ENCODE data around the gene TEKT1. TPM values are rescaled to one million over a fixed set of nuclear protein-coding genes. Genes with fewer than 3 reads are reported as not detected.
"Not testable (repeated sequence)": the region's sequence is repeated elsewhere in the genome, so short reads cannot be mapped to it uniquely, and the experiment has no call there.

TEKT1 gene
- polyA plus RNA-seq (not detected in 3 replicates), polyA minus RNA-seq (not detected in 3 replicates)
- polyA plus RNA-seq (2011; ENCODE audit: low read depth): not detected
- not detected in 2 replicates for polyA plus RNA-seq (2011; cell fraction: cytosol; rRNA removed)
- polyA plus RNA-seq (2011; cell fraction: nucleus; rRNA removed): not detected in 2 replicates
- polyA plus RNA-seq (2012; ENCODE audit: low replicate concordance): not detected in 2 replicates
- polyA minus RNA-seq (2011; cell fraction: cytosol; rRNA and poly(A)+ RNA removed): not detected
- not detected in 2 replicates for polyA minus RNA-seq (2011; cell fraction: nucleus; rRNA and poly(A)+ RNA removed)

DNA sequence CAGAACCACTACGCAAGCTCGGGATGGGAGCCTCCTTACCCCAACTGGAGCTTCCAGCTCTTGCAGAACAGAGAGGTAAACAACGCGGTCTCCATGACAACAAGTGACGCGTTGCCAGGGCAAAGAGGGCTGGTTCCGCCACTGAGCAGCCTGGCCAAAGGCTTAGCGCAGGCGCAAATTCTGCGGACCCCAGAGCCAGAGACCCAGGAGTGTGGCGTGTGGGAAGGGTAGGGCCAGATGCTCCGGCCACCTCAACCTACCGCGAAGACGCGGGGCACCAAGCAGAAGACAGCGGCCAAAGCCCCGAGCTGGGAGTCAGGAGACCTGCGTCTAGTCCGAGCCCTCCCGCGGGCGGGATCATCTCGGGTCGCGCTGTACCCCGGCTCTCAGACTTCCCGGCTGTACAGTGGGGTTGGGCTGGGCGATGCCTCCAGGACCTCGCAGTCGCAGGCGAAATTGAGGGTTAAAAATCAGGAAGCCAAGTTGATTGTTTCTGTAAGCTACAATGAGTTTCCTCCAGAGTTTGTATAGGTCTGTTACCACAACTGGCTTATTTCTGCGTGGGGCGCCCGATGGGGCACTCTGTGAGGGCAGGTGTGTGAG lies at the start of gene TEKT1:
TEKT1 (minus strand) TSS at position 69 of the 603 bp plus-strand sequence. CDS start 1,353 bp downstream, outside the sequence.
- FAIRE-seq (peak; percentile 75), DNase-seq (ENCODE audit: low read depth, low spot score) (no peak)
- Histone ChIP-seq H3K9me3 (ENCODE audit: control insufficient read depth, low read depth, low read length) (no peaks in the 10 kb centered on the region), H3K9me1 (ENCODE audit: control insufficient read depth, extremely low read depth, insufficient read depth, low read length) (no peaks in the 10 kb centered on the region), H3K27ac (ENCODE audit: control insufficient read depth, insufficient read depth, low read length) (no peak within 1 kb of the TSS), H3K4me1 (ENCODE audit: control insufficient read depth, extremely low read depth, insufficient read depth, low read length) (peaks cover 4% of the 10 kb centered on the region), H3K4me2 (ENCODE audit: control insufficient read depth, extremely low read depth, insufficient read depth, low read depth, low read length) (peak within 1 kb of the TSS; percentile 90), H3K27me3 (ENCODE audit: control insufficient read depth, extremely low read depth, insufficient read depth, low read length) (peaks cover 15% of the 10 kb centered on the region), H3K36me3 (ENCODE audit: control insufficient read depth in 2 of 2, extremely low read depth in 1 of 2, insufficient read depth in 2 of 2, low read length in 2 of 2) (no peaks in the 10 kb centered on the region), H4K20me1 (ENCODE audit: control insufficient read depth, extremely low read depth, insufficient read depth, low read length) (no peaks in the 10 kb centered on the region), H3K4me3 (ENCODE audit: control insufficient read depth in 2 of 3, extremely low read depth in 1 of 3, insufficient read depth in 2 of 3, low read depth in 1 of 3, low read length in 3 of 3) (peak within 1 kb of the TSS; percentile 47 to 71 (median 59)), H3K79me2 (ENCODE audit: control insufficient read depth, insufficient read depth, low read length) (no peaks in the 10 kb centered on the region), H3K9ac (ENCODE audit: control insufficient read depth, extremely low read depth, insufficient read depth, low read length) (peak within 1 kb of the TSS; percentile 49), H2AFZ (ENCODE audit: control insufficient read depth, low read length) (peak within 1 kb of the TSS; percentile 82)
- TF ChIP-seq, protein P1, sequence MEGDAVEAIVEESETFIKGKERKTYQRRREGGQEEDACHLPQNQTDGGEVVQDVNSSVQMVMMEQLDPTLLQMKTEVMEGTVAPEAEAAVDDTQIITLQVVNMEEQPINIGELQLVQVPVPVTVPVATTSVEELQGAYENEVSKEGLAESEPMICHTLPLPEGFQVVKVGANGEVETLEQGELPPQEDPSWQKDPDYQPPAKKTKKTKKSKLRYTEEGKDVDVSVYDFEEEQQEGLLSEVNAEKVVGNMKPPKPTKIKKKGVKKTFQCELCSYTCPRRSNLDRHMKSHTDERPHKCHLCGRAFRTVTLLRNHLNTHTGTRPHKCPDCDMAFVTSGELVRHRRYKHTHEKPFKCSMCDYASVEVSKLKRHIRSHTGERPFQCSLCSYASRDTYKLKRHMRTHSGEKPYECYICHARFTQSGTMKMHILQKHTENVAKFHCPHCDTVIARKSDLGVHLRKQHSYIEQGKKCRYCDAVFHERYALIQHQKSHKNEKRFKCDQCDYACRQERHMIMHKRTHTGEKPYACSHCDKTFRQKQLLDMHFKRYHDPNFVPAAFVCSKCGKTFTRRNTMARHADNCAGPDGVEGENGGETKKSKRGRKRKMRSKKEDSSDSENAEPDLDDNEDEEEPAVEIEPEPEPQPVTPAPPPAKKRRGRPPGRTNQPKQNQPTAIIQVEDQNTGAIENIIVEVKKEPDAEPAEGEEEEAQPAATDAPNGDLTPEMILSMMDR (optimal IDR thresholded peaks at IDR 0.05 in 1 of 3, IDR thresholded peaks at IDR 0.05 in 1 of 3, conservative IDR thresholded peaks at IDR 0.05 in 1 of 3; ENCODE audit: extremely low read depth in 1 of 3, insufficient read depth in 2 of 3, low read length in 3 of 3): no peak
- no peak for TF ChIP-seq EZH2 (IDR thresholded peaks at IDR 0.05; ENCODE audit: low read length)
- dilution Hi-C loops (cut with MboI; ENCODE audit: extremely low pct_ligation_motif_present, low sequenced_read_pairs): no loop called here

DNA sequence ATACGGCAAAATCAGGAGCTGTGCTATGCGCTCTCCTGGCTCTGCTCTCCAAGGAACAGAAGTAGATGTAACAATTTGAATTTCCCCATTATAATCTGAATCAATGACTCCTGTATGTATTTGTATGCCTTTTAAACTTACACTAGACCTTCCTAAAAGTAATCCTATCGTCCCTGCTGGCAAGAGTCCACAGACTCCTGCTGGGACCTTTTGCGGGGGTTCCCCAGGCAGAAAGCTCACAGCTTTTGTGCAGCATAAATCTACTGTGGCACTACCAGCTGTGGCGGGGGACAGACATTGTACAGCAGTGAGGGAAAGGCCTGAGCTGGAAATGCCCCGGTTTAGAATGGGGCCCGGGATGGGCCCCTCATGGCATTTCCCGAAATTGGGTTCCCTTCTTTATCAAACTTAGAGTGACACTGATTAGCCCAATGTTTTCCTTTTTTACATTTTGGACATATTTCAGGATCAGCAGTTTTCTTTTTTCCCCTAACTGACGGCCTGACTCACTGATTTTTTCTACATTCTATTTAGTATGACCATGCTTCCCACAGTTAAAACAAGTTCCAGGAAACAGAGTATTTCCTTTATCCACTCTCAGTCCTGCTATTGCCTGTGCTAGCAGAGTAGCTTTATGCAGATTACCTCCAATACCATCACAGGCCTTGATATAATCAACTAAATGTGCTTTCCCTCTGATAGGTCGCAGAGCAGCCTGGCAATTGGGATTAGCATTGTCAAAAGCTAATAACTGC lies 47.9 kb upstream of the TEKT1 start:
- DNase-seq (ENCODE audit: low read depth, low spot score); H3K27me3 ChIP-seq (ENCODE audit: control insufficient read depth, extremely low read depth, insufficient read depth, low read length); H3K9me3 ChIP-seq (ENCODE audit: control insufficient read depth, low read depth, low read length); dilution Hi-C loops (cut with MboI; ENCODE audit: extremely low pct_ligation_motif_present, low sequenced_read_pairs); FAIRE-seq; H3K9me1 ChIP-seq (ENCODE audit: control insufficient read depth, extremely low read depth, insufficient read depth, low read length); H3K79me2 ChIP-seq (ENCODE audit: control insufficient read depth, insufficient read depth, low read length); H4K20me1 ChIP-seq (ENCODE audit: control insufficient read depth, extremely low read depth, insufficient read depth, low read length); H3K4me3 ChIP-seq (ENCODE audit: control insufficient read depth in 2 of 3, extremely low read depth in 1 of 3, insufficient read depth in 2 of 3, low read depth in 1 of 3, low read length in 3 of 3); H2AFZ ChIP-seq (ENCODE audit: control insufficient read depth, low read length); H3K9ac ChIP-seq (ENCODE audit: control insufficient read depth, extremely low read depth, insufficient read depth, low read length); H3K27ac ChIP-seq (ENCODE audit: control insufficient read depth, insufficient read depth, low read length); H3K36me3 ChIP-seq (ENCODE audit: control insufficient read depth in 2 of 2, extremely low read depth in 1 of 2, insufficient read depth in 2 of 2, low read length in 2 of 2): not testable (repeated sequence)
- peaks cover 16% of the 10 kb centered on the region for H3K4me1 ChIP-seq (ENCODE audit: control insufficient read depth, extremely low read depth, insufficient read depth, low read length)
- peak overlapping the region; percentile 18 for H3K4me2 ChIP-seq (ENCODE audit: control insufficient read depth, extremely low read depth, insufficient read depth, low read depth, low read length)

- Histone ChIP-seq H3K4me1 (ENCODE audit: control insufficient read depth, extremely low read depth, insufficient read depth, low read length) (peaks cover 29% of the 10 kb centered on the region), H3K27ac (ENCODE audit: control insufficient read depth, insufficient read depth, low read length) (peak overlapping the region; percentile 56), H3K4me2 (ENCODE audit: control insufficient read depth, extremely low read depth, insufficient read depth, low read depth, low read length) (peak overlapping the region; percentile 37), H3K79me2 (ENCODE audit: control insufficient read depth, insufficient read depth, low read length) (peaks cover 13% of the 10 kb centered on the region), H3K9ac (ENCODE audit: control insufficient read depth, extremely low read depth, insufficient read depth, low read length) (peak overlapping the region; percentile 37)
- DNase-seq (ENCODE audit: low read depth, low spot score); H3K4me3 ChIP-seq (ENCODE audit: control insufficient read depth in 2 of 3, extremely low read depth in 1 of 3, insufficient read depth in 2 of 3, low read depth in 1 of 3, low read length in 3 of 3); H3K9me1 ChIP-seq (ENCODE audit: control insufficient read depth, extremely low read depth, insufficient read depth, low read length); H2AFZ ChIP-seq (ENCODE audit: control insufficient read depth, low read length); H4K20me1 ChIP-seq (ENCODE audit: control insufficient read depth, extremely low read depth, insufficient read depth, low read length); H3K27me3 ChIP-seq (ENCODE audit: control insufficient read depth, extremely low read depth, insufficient read depth, low read length); H3K36me3 ChIP-seq (ENCODE audit: control insufficient read depth in 2 of 2, extremely low read depth in 1 of 2, insufficient read depth in 2 of 2, low read length in 2 of 2); H3K9me3 ChIP-seq (ENCODE audit: control insufficient read depth, low read depth, low read length); dilution Hi-C loops (cut with MboI; ENCODE audit: extremely low pct_ligation_motif_present, low sequenced_read_pairs): not testable (repeated sequence)
- peak; percentile 90 for FAIRE-seq
Measured at GRCh38 chr17:6875276-6875675, 43.7 kb upstream of the TEKT1 start.

Measured in keratinocyte (primary cell).